K562 (cell line): ENCODE measurements around the gene FTH1. TPM values are rescaled to one million over a fixed set of nuclear protein-coding genes. Genes with fewer than 3 reads are reported as not detected.

Experiments used
- BRD4 ChIP-seq: fragments of 200-600 bp; sonication (generic); IDR thresholded peaks from 2 replicates; pipeline ENCODE4 v1.6.1; 2017; ENCODE audit warnings: inconsistent platforms
- ETS1 ChIP-seq: conservative IDR thresholded peaks from 2 replicates; pipeline ENCODE4 v1.6.1; 2011; ENCODE audit warnings: low read depth, mild to moderate bottlenecking, low read length; ENCODE audit not compliant: control insufficient read depth
- FOXP4 ChIP-seq: sonication (generic); formaldehyde crosslinking; IDR thresholded peaks from 2 replicates; pipeline ENCODE4 v1.8.0; 2022; ENCODE audit warnings: mild to moderate bottlenecking, missing genetic modification reagents, borderline replicate concordance
- GATAD2B ChIP-seq: fragments of 450-650 bp; IDR thresholded peaks from 2 replicates; pipeline ENCODE4 v1.6.1; 2017; ENCODE audit warnings: mild to moderate bottlenecking, borderline replicate concordance
- GTF2A2 ChIP-seq: IDR thresholded peaks from 2 replicates; pipeline ENCODE4 v1.6.1; 2016; ENCODE audit warnings: mild to moderate bottlenecking, missing genetic modification characterization, missing compliant biosample characterization
- KDM1A ChIP-seq, 2 experiments: fragments of 450-650 bp; IDR thresholded peaks; 2 replicates each; pipeline ENCODE4 v1.6.1; 2016; ENCODE audit warnings: mild to moderate bottlenecking in 2 of 2
- KLF6 ChIP-seq: fragments of 250-450 bp; sonication (Bioruptor Pico); IDR thresholded peaks from 2 replicates; pipeline ENCODE4 v1.4.0; 2020; ENCODE audit warnings: mild to moderate bottlenecking, moderate library complexity, borderline replicate concordance
- NONO ChIP-seq, 2 experiments: fragments of 200-400 bp in 1 of 2; fragments of 450-650 bp in 1 of 2; formaldehyde crosslinking in 1 of 2; IDR thresholded peaks; 2 replicates each; pipeline ENCODE4 v1.6.1; 2017; ENCODE audit warnings: low read depth in 2 of 2, mild to moderate bottlenecking in 2 of 2, moderate library complexity in 2 of 2, low read length in 1 of 2
- NR2C2 ChIP-seq, 2 experiments: fragments of 200-800 bp in 1 of 2; sonication (Bioruptor generic) in 1 of 2; sonication (generic) in 1 of 2; formaldehyde crosslinking in 1 of 2; IDR thresholded peaks; 2 replicates each; pipeline versions ENCODE4 v1.6.1 to v1.8.0; 2016 to 2022; ENCODE audit warnings: mild to moderate bottlenecking in 1 of 2, missing compliant biosample characterization in 1 of 2, missing genetic modification characterization in 1 of 2, missing genetic modification reagents in 1 of 2
- PHTF2 ChIP-seq: fragments of 250-450 bp; sonication (Bioruptor Pico); IDR thresholded peaks from 2 replicates; pipeline ENCODE4 v1.5.0; 2021; ENCODE audit warnings: mild to moderate bottlenecking
- RHOXF2B ChIP-seq: fragments of 250-450 bp; sonication (Bioruptor Pico); conservative IDR thresholded peaks from 2 replicates; pipeline ENCODE4 v1.5.1; 2021
- SIN3A ChIP-seq, 2 experiments: fragments of 150-350 bp in 1 of 2; IDR thresholded peaks; 2 replicates each; pipeline ENCODE4 v1.6.1; 2011 to 2016; ENCODE audit warnings: borderline replicate concordance in 2 of 2, low read depth in 2 of 2, low read length in 2 of 2, mild to moderate bottlenecking in 2 of 2, moderate library complexity in 2 of 2; ENCODE audit not compliant: control insufficient read depth in 1 of 2
- SIRT6 ChIP-seq: IDR thresholded peaks from one replicate; pipeline ENCODE4 v1.6.1; 2012; ENCODE audit warnings: low read depth, mild to moderate bottlenecking, control low read depth, inconsistent platforms, low read length, moderate library complexity
- TEAD4 ChIP-seq, 2 experiments: sonication (generic) in 1 of 2; formaldehyde crosslinking in 1 of 2; IDR thresholded peaks; 2 replicates each; pipeline versions ENCODE4 v1.6.1 to v1.8.0; 2012 to 2022; ENCODE audit warnings: borderline replicate concordance in 1 of 2, inconsistent platforms in 1 of 2, low read length in 1 of 2, mild to moderate bottlenecking in 1 of 2, missing genetic modification reagents in 1 of 2
- ZBTB26 ChIP-seq: fragments of 450-650 bp; formaldehyde crosslinking; IDR thresholded peaks from 2 replicates; pipeline ENCODE4 v1.4.0; 2022; ENCODE audit warnings: missing genetic modification characterization
- ZC3H4 ChIP-seq: sonication (generic); formaldehyde crosslinking; IDR thresholded peaks from 2 replicates; pipeline ENCODE4 v1.9.0; 2021; ENCODE audit warnings: missing genetic modification reagents, borderline replicate concordance
- ZMIZ1 ChIP-seq, 2 experiments: fragments of 150-350 bp in 1 of 2; IDR thresholded peaks; 2 replicates each; pipeline ENCODE4 v1.6.1; 2012 to 2016; ENCODE audit warnings: low read depth in 2 of 2, low read length in 2 of 2, mild to moderate bottlenecking in 1 of 2, moderate library complexity in 1 of 2
- ZNF239 ChIP-seq: fragments of 250-450 bp; sonication (Bioruptor Pico); IDR thresholded peaks from 2 replicates; pipeline ENCODE4 v1.4.0; 2020; ENCODE audit warnings: mild to moderate bottlenecking
- polyA plus RNA-seq, 8 experiments: library from polyadenylated mRNA; depleted of rRNA in 4 of 8; stranded (reverse) in 5 of 8; unstranded in 3 of 8; fragments of >200 nt; fragmentation: Nextera tagmentation in 2 of 8; fragmentation: Illumina TruSeq in 1 of 8; extraction: Ambion mirVana in 2 of 8; extraction: Trizol in 1 of 8; gene quantifications; 2 replicates each; pipeline versions ENCODE4 v1.2.1 to v1.2.3, GENCODE V29; 2011 to 2014; ENCODE audit warnings: inconsistent platforms in 1 of 8, missing spikeins in 1 of 8
- total RNA-seq, 7 experiments: library from RNA; depleted of rRNA in 6 of 7; stranded (reverse); fragments of >200 nt in 6 of 7; fragmentation: Illumina TruSeq in 2 of 7; extraction: Trizol in 2 of 7; gene quantifications; 2 replicates each; pipeline versions ENCODE4 v1.2.1 to v1.2.3, GENCODE V29; 2011 to 2021; ENCODE audit warnings: low replicate concordance in 1 of 7

The FTH1 gene
- total and polyA plus RNA-seq, 9 of the 15 experiments (the other 6 are each of a cell fraction or from before 2014, with no cell fraction given) = 370 to 3,146 (median 802) TPM

GRCh38 chr11:61964058-61964665 is 3.3 kb downstream of the FTH1 start (continued):
- peak; percentile 88 for TF ChIP-seq PHTF2 (CRISPR knock-in tag)
- TF ChIP-seq GTF2A2 (tag) = 0 out of 2 replicates have a peak, but pooled peaks have one; percentile 27
- TF ChIP-seq ZMIZ1 (IDR thresholded peaks at IDR 0.05; ENCODE audit: low read depth in 2 of 2, low read length in 2 of 2) = no peak
- peak in 1 of 2 experiments; percentile 42; a peak in 1 of 4 replicates for TF ChIP-seq NONO (IDR thresholded peaks at IDR 0.05; ENCODE audit: low read depth in 2 of 2, low read length in 1 of 2)
- peak; percentile 96 for TF ChIP-seq RHOXF2B (CRISPR knock-in tag)
- no peak for TF ChIP-seq ETS1
- TF ChIP-seq ZBTB26 (CRISPR knock-in tag) = peak; percentile 85; the same call in 1 of the 2 replicates
- peak; percentile 96 for TF ChIP-seq ZC3H4 (CRISPR knock-in tag)
- no peak for TF ChIP-seq NR2C2 (CRISPR knock-in tag; IDR thresholded peaks at IDR 0.05)
- 0 out of 2 replicates have a peak, but pooled peaks have one; percentile 11 for TF ChIP-seq NR2C2 (tag; IDR thresholded peaks at IDR 0.05)
- TF ChIP-seq SIN3A (IDR thresholded peaks at IDR 0.05; ENCODE audit: borderline replicate concordance in 2 of 2, control insufficient read depth in 1 of 2, low read depth in 2 of 2, low read length in 2 of 2) = peak in 1 of 2 experiments; percentile 79; a peak in 1 of 4 replicates
- TF ChIP-seq ZNF239 (CRISPR knock-in tag) = no peak
- 0 out of 2 replicates have a peak, but pooled peaks have one; percentile 3 for TF ChIP-seq TEAD4 (IDR thresholded peaks at IDR 0.05; ENCODE audit: low read length)
- TF ChIP-seq TEAD4 (CRISPR knock-in tag; IDR thresholded peaks at IDR 0.05; ENCODE audit: borderline replicate concordance) = no peak
- TF ChIP-seq GATAD2B = no peak
- no peak for TF ChIP-seq FOXP4
- TF ChIP-seq KLF6 (CRISPR knock-in tag) = 0 out of 2 replicates have a peak, but pooled peaks have one; percentile 18
- TF ChIP-seq SIRT6 = peak; percentile 99
- TF ChIP-seq KDM1A (IDR thresholded peaks at IDR 0.05) = no peak
- TF ChIP-seq BRD4 = no peak
